ENCODE data around the gene TMOD1. TPM values are rescaled to one million over a fixed set of nuclear protein-coding genes. Genes with fewer than 3 reads are reported as not detected.

Gene TMOD1
- total RNA-seq, 1 donor from 2014 or later = 0.49 TPM

DNA sequence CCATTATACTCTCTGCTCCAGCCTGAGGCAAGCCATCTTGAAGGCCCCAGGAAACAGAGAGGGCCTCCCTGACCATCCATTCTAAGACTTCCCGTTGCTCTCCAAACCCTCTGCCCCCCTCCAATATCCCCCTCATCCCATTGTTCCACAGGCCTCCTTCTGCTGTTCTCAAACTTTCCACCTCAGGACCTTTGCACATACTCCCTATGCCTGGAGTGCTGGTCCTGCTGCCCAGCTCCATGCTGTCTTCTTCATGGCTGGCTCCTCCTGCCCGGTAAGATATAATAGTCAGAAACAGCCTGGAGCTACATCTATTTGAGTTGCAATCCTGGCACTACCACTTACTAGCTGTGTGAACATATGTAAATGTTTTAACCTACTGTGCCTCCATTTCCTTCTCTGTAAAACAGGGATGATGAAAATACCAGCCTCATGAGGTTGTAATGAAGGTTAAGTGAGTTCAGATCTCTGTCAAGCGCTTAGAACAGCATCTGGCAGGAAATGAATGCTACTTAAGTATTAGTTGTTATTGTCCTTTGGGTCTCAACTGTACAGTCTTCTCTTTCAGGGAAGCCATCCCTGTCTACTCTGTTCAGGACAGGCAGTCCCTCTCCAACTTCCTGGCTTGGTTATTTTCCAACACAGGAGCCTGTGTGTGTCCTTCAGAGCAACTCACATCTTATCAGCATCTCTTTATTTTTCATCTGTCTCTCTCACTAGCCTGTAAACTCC, 45.8 kb downstream of the TMOD1 start:
- TF ChIP-seq, protein P1, sequence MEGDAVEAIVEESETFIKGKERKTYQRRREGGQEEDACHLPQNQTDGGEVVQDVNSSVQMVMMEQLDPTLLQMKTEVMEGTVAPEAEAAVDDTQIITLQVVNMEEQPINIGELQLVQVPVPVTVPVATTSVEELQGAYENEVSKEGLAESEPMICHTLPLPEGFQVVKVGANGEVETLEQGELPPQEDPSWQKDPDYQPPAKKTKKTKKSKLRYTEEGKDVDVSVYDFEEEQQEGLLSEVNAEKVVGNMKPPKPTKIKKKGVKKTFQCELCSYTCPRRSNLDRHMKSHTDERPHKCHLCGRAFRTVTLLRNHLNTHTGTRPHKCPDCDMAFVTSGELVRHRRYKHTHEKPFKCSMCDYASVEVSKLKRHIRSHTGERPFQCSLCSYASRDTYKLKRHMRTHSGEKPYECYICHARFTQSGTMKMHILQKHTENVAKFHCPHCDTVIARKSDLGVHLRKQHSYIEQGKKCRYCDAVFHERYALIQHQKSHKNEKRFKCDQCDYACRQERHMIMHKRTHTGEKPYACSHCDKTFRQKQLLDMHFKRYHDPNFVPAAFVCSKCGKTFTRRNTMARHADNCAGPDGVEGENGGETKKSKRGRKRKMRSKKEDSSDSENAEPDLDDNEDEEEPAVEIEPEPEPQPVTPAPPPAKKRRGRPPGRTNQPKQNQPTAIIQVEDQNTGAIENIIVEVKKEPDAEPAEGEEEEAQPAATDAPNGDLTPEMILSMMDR (IDR thresholded peaks at IDR 0.05; ENCODE audit: unreplicated experiment) = no peak
- Mint-ChIP-seq H3K36me3 (no peaks in the 10 kb centered on the region), H3K4me3 (no peak overlapping the region), H3K27ac (no peak overlapping the region), H3K9me3 (no peaks in the 10 kb centered on the region), H3K27me3 (ENCODE audit: low read depth) (peaks cover 29% of the 10 kb centered on the region), H3K4me1 (no peaks in the 10 kb centered on the region)
- no peak for DNase-seq (ENCODE audit: low spot score in 2 of 2, unreplicated experiment in 2 of 2)

DNA sequence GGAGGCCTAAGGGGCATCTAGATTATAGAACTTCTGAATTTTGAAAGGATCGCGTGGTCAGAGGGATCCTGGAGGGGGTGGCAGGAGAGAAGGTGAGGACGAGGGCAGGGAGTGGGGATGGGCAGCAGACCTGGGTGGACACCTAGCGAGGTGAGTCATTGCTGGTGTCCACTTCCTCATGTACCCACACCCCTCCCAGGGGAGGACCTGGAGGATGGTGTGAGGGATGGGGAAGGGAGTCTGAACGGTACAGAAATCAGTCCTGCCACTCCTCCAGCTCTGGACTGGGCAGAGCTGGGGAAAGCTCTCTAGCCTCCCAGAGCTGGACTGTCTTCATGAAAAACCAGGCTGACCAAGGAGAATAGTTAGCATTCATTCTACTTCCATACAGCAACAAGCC, 46.9 kb downstream of the TMOD1 start:
- H3K4me3 Mint-ChIP-seq = no peak overlapping the region
- no peak overlapping the region for H3K27ac Mint-ChIP-seq
- H3K4me1 Mint-ChIP-seq = no peaks in the 10 kb centered on the region
- H3K9me3 Mint-ChIP-seq = no peaks in the 10 kb centered on the region
- H3K27me3 Mint-ChIP-seq (ENCODE audit: low read depth) = peaks cover 40% of the 10 kb centered on the region
- no peaks in the 10 kb centered on the region for H3K36me3 Mint-ChIP-seq
- no peak for DNase-seq (ENCODE audit: low spot score in 2 of 2, unreplicated experiment in 2 of 2)
- TF ChIP-seq, protein P1 (IDR thresholded peaks at IDR 0.05; ENCODE audit: unreplicated experiment) = no peak

DNA sequence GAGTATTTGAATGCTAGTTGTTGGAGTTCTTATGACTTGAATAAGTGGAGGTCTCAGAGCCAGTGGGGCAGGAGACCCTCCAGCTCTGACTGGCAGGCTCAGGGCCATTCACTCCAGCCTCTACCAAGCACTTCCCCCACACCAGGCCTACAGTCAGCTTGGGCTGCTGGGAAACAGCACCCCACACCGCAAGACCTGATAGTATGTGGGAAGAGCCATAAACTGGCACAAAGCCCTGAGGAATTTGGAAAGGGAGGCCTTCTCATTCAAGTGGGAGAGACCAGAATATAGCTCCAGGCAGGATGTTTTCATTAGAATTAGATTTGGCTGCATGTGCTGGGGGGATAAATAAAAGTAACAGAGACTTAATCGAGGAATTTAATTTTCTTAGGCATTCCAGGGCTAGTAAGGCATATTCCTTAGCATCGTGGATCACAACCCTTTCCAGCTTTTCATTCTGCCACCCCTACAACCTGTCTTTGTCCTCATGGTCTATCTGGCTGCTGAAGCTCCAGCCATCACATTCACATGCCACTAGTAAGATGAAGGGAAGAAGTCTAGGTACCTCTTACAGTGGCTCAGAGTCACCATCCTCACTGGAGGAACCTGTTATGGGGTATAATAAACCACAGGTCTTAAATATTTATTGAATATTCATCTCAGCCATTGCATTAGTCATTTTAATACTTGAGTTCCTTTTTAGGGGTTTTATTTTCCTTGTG, 47.5 kb downstream of the TMOD1 start:
- H3K27me3 Mint-ChIP-seq (ENCODE audit: low read depth) = peaks cover 45% of the 10 kb centered on the region
- no peak overlapping the region for H3K4me3 Mint-ChIP-seq
- no peaks in the 10 kb centered on the region for H3K9me3 Mint-ChIP-seq
- no peak overlapping the region for H3K27ac Mint-ChIP-seq
- H3K4me1 Mint-ChIP-seq = no peaks in the 10 kb centered on the region
- H3K36me3 Mint-ChIP-seq = no peaks in the 10 kb centered on the region
- no peak for DNase-seq (ENCODE audit: low spot score in 2 of 2, unreplicated experiment in 2 of 2)
- TF ChIP-seq, protein P1 (IDR thresholded peaks at IDR 0.05; ENCODE audit: unreplicated experiment) = no peak

DNA sequence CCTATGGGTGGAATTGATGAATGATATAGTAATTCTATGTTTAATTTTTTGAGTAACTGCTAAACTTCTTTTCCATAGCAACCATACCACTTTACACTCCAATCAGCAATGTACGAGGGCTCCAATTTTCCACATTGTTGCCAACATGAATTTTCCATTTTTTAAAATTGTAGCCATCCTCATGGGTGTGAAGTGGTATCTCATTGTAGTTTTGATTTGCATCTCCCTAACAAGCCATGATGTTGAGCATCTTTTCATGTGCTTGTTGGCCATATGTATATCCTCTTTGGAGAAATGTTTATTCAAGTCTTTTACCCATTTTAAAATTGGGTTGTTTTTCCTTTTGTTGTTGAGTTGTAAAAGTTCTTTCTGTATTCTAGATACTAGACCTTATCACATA, 48.9 kb downstream of the TMOD1 start:
- Mint-ChIP-seq H3K27ac (no peak overlapping the region), H3K4me1 (no peaks in the 10 kb centered on the region), H3K36me3 (no peaks in the 10 kb centered on the region), H3K27me3 (ENCODE audit: low read depth) (peaks cover 54% of the 10 kb centered on the region), H3K9me3 (no peaks in the 10 kb centered on the region), H3K4me3 (no peak overlapping the region)
- TF ChIP-seq, protein P1 (IDR thresholded peaks at IDR 0.05; ENCODE audit: unreplicated experiment) = no peak
- no peak for DNase-seq (ENCODE audit: low spot score in 2 of 2, unreplicated experiment in 2 of 2)

DNA sequence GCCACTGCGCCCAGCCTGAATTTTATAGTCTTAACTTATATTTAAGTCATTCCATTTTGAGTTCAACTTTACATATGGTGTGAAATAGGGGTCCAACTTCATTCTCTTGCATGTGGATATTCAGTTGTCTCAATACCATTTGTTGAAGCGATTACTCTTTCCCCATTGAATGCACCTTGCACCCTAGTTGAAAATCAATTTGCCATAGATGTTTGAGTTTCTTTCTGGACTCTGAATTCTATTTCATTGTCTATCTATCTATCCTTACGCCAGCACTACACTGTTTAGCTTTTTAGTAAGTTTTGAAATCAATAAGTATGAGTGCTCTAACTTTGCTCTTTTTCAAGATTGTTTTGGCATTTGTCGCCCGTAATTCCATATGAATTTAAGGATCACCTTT, 49.8 kb downstream of the TMOD1 start:
- peaks cover 48% of the 10 kb centered on the region for H3K27me3 Mint-ChIP-seq (ENCODE audit: low read depth)
- TF ChIP-seq, protein P1 (IDR thresholded peaks at IDR 0.05; ENCODE audit: unreplicated experiment) = no peak
- no peaks in the 10 kb centered on the region for H3K36me3 Mint-ChIP-seq
- no peak for DNase-seq (ENCODE audit: low spot score in 2 of 2, unreplicated experiment in 2 of 2)
- no peaks in the 10 kb centered on the region for H3K4me1 Mint-ChIP-seq
- H3K4me3 Mint-ChIP-seq = no peak overlapping the region
- H3K9me3 Mint-ChIP-seq = no peaks in the 10 kb centered on the region
- H3K27ac Mint-ChIP-seq = no peak overlapping the region
